GM23338 (cell line): ENCODE measurements around the gene DSCAML1. TPM values are rescaled to one million over a fixed set of nuclear protein-coding genes. Genes with fewer than 3 reads are reported as not detected.

Source experiments
- ATAC-seq: fragments of 200-7000 bp; cut with Tn5 transposase; 3 replicates; pipeline ENCODE4 v1.9.1; 2020
- DNase-seq: peaks from one replicate; pipeline ENCODE4 v3.0.0-alpha.2; 2015; ENCODE audit warnings: low spot score
- H2AFZ ChIP-seq: fragments of 200-600 bp; sonication (generic); 2 replicates; pipeline ENCODE4 v1.8.0; 2016; ENCODE audit warnings: antibody characterized with exemption, mild to moderate bottlenecking, moderate library complexity
- H3F3A ChIP-seq: fragments of 200-600 bp; sonication (generic); replicated peaks from 2 replicates; pipeline ENCODE4 v1.8.0; 2017; ENCODE audit warnings: antibody characterized with exemption, mixed run types, low read depth
- H3K27ac ChIP-seq: fragments of 200-600 bp; sonication (generic); 2 replicates; pipeline ENCODE4 v1.6.1; 2016; ENCODE audit warnings: low read depth
- H3K27me3 ChIP-seq: fragments of 200-600 bp; sonication (generic); 2 replicates; pipeline ENCODE4 v1.8.0; 2016; ENCODE audit warnings: mild to moderate bottlenecking, mixed run types, moderate library complexity; ENCODE audit not compliant: insufficient read depth
- H3K36me3 ChIP-seq: fragments of 200-600 bp; sonication (generic); 2 replicates; pipeline ENCODE4 v1.8.0; 2016; ENCODE audit warnings: mild to moderate bottlenecking; ENCODE audit not compliant: insufficient read depth
- H3K4me1 ChIP-seq: fragments of 200-600 bp; sonication (generic); 2 replicates; pipeline ENCODE4 v1.8.0; 2016; ENCODE audit warnings: mild to moderate bottlenecking, moderate library complexity; ENCODE audit not compliant: insufficient read depth
- H3K4me2 ChIP-seq: fragments of 200-600 bp; sonication (generic); 2 replicates; pipeline ENCODE4 v1.7.1; 2017; ENCODE audit warnings: mixed run types
- H3K4me3 ChIP-seq: fragments of 200-600 bp; sonication (generic); 2 replicates; pipeline ENCODE4 v1.6.1; 2016; ENCODE audit warnings: mixed run types
- H3K79me2 ChIP-seq: fragments of 200-600 bp; sonication (generic); replicated peaks from 2 replicates; pipeline ENCODE4 v1.8.0; 2017; ENCODE audit warnings: mild to moderate bottlenecking; ENCODE audit not compliant: insufficient read depth
- H3K9me2 ChIP-seq: fragments of 200-600 bp; sonication (generic); 2 replicates; pipeline ENCODE4 v1.8.0; 2017; ENCODE audit not compliant: insufficient read depth
- H4K20me1 ChIP-seq: fragments of 200-600 bp; sonication (generic); replicated peaks from 2 replicates; pipeline ENCODE4 v1.8.0; 2017; ENCODE audit warnings: mild to moderate bottlenecking; ENCODE audit not compliant: insufficient read depth
- H3K27ac Mint-ChIP-seq: 2 replicates; pipeline ENCODE4 v1.8.0; 2020; ENCODE audit warnings: inconsistent platforms, mild to moderate bottlenecking, moderate library complexity, mixed read lengths
- H3K27me3 Mint-ChIP-seq: 3 replicates; pipeline ENCODE4 v1.8.0; 2022; ENCODE audit warnings: low read depth, mild to moderate bottlenecking, moderate library complexity, mixed read lengths, inconsistent platforms; ENCODE audit not compliant: insufficient read depth, poor library complexity
- H3K36me3 Mint-ChIP-seq: 3 replicates; pipeline ENCODE4 v1.8.0; 2021; ENCODE audit warnings: low read depth, mild to moderate bottlenecking, inconsistent platforms, moderate library complexity, mixed read lengths
- H3K4me1 Mint-ChIP-seq: 3 replicates; pipeline ENCODE4 v1.8.0; 2020; ENCODE audit warnings: mild to moderate bottlenecking, inconsistent platforms, mixed read lengths
- H3K4me3 Mint-ChIP-seq: 3 replicates; pipeline ENCODE4 v1.8.0; 2021; ENCODE audit warnings: moderate library complexity, mild to moderate bottlenecking, inconsistent platforms, mixed read lengths
- H3K9me3 Mint-ChIP-seq: 3 replicates; pipeline ENCODE4 v1.8.0; 2020; ENCODE audit warnings: moderate library complexity, mild to moderate bottlenecking, inconsistent platforms, mixed read lengths
- CREB1 ChIP-seq: fragments of 250-450 bp; sonication (Bioruptor Pico); IDR thresholded peaks from 2 replicates; pipeline ENCODE4 v1.5.0; 2020; ENCODE audit warnings: low read depth, mild to moderate bottlenecking, moderate library complexity
- EZH2 ChIP-seq: fragments of 200-600 bp; sonication (generic); IDR thresholded peaks from one replicate; pipeline ENCODE4 v1.8.0; 2017; ENCODE audit warnings: antibody characterized with exemption, mild to moderate bottlenecking, low read depth; ENCODE audit not compliant: unreplicated experiment
- EZH2phosphoT487 ChIP-seq: fragments of 200-600 bp; sonication (generic); IDR thresholded peaks from one replicate; pipeline ENCODE4 v1.8.1; 2018; ENCODE audit warnings: antibody characterized with exemption; ENCODE audit not compliant: unreplicated experiment
- REST ChIP-seq: IDR thresholded peaks from one replicate; pipeline ENCODE4 v1.6.1; 2018; ENCODE audit warnings: antibody characterized with exemption; ENCODE audit not compliant: unreplicated experiment
- STAT1 ChIP-seq: IDR thresholded peaks from one replicate; pipeline ENCODE4 v1.6.1; 2016; ENCODE audit warnings: antibody characterized with exemption; ENCODE audit not compliant: unreplicated experiment
- ZNF331 ChIP-seq: fragments of 250-450 bp; sonication (Bioruptor Pico); IDR thresholded peaks from 2 replicates; pipeline ENCODE4 v1.5.0; 2020; ENCODE audit warnings: low read depth, mild to moderate bottlenecking, moderate library complexity
- ZNF462 ChIP-seq: fragments of 250-450 bp; sonication (Bioruptor Pico); IDR thresholded peaks from 2 replicates; pipeline ENCODE4 v1.5.0; 2020; ENCODE audit warnings: mild to moderate bottlenecking, moderate library complexity
- polyA plus RNA-seq: library from polyadenylated mRNA; unstranded; fragments of >200 nt; fragmentation: Nextera tagmentation; extraction: Ambion mirVana; gene quantifications from 2 replicates; pipeline ENCODE4 v1.2.1, GENCODE V29; 2016
- total RNA-seq: library from RNA; depleted of rRNA; stranded (reverse); fragments of >200 nt; shearing (Covaris generic); gene quantifications from 2 replicates; pipeline ENCODE4 v1.2.3, GENCODE V29; 2014
- TF ChIP-seq, protein P1 (sequence below), 2 experiments: fragments of 200-600 bp in 1 of 2; sonication (generic) in 1 of 2; conservative IDR thresholded peaks; 2 replicates each; pipeline versions ENCODE4 v1.5.1 to v1.6.1; 2016 to 2017; ENCODE audit warnings: antibody characterized with exemption in 2 of 2, low read depth in 2 of 2, mild to moderate bottlenecking in 2 of 2, moderate library complexity in 1 of 2
- TF ChIP-seq, protein P2 (sequence below): IDR thresholded peaks from 2 replicates; pipeline ENCODE4 v1.6.1; 2016; ENCODE audit warnings: antibody characterized with exemption

The DSCAML1 gene
- total and polyA plus RNA-seq, 2 experiments from 2014 or later = 0.17 TPM; not detected in 1

DNA sequence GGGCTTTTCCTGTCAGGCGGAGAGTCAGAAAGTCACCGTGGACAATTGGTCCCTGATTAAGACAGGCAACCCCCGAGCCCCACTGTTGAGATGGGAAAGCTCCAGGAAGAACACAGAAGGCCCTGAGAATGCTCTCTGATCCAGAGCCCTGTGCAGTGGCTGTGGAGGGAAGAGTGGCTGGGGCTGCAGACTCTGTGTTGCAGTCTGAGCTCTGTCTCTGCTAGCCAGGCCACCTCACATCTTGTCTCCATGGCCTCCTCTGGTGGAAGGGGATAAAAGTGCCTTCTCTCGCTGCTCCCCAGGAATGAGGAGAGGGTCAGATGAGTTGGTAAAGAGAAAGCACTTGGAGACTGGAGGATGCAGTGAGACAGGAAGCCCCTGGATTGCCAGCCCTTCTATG, 328.1 kb downstream of the DSCAML1 start:
- Mint-ChIP-seq H3K27me3 (peaks cover 14% of the 10 kb centered on the region), H3K9me3 (no peaks in the 10 kb centered on the region; the same call in 2 of the 3 replicates), H3K27ac (no peak overlapping the region), H3K4me3 (no peak overlapping the region), H3K36me3 (no peaks in the 10 kb centered on the region), H3K4me1 (peaks cover 24% of the 10 kb centered on the region)
- Histone ChIP-seq H3K4me1 (0 out of 2 replicates have a peak, but pooled peaks cover 3% of the 10 kb centered on the region), H3K79me2 (no peaks in the 10 kb centered on the region), H4K20me1 (no peaks in the 10 kb centered on the region), H3F3A (no peaks in the 10 kb centered on the region), H3K27ac (no peak overlapping the region), H2AFZ (no peak overlapping the region), H3K4me2 (no peak overlapping the region), H3K4me3 (no peak overlapping the region), H3K27me3 (no peaks in the 10 kb centered on the region), H3K36me3 (no peaks in the 10 kb centered on the region), H3K9me2 (no peaks in the 10 kb centered on the region)
- DNase-seq (peak; percentile 44), ATAC-seq (peak; percentile 77)
- no peak for TF ChIP-seq CREB1 (CRISPR knock-in tag)
- TF ChIP-seq, protein P1, sequence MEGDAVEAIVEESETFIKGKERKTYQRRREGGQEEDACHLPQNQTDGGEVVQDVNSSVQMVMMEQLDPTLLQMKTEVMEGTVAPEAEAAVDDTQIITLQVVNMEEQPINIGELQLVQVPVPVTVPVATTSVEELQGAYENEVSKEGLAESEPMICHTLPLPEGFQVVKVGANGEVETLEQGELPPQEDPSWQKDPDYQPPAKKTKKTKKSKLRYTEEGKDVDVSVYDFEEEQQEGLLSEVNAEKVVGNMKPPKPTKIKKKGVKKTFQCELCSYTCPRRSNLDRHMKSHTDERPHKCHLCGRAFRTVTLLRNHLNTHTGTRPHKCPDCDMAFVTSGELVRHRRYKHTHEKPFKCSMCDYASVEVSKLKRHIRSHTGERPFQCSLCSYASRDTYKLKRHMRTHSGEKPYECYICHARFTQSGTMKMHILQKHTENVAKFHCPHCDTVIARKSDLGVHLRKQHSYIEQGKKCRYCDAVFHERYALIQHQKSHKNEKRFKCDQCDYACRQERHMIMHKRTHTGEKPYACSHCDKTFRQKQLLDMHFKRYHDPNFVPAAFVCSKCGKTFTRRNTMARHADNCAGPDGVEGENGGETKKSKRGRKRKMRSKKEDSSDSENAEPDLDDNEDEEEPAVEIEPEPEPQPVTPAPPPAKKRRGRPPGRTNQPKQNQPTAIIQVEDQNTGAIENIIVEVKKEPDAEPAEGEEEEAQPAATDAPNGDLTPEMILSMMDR (conservative IDR thresholded peaks at IDR 0.05; ENCODE audit: low read depth in 2 of 2) = peak in 1 of 2 experiments; percentile 63; a peak in 3 of 4 replicates
- no peak for TF ChIP-seq STAT1
- no peak for TF ChIP-seq EZH2
- TF ChIP-seq, protein P2, sequence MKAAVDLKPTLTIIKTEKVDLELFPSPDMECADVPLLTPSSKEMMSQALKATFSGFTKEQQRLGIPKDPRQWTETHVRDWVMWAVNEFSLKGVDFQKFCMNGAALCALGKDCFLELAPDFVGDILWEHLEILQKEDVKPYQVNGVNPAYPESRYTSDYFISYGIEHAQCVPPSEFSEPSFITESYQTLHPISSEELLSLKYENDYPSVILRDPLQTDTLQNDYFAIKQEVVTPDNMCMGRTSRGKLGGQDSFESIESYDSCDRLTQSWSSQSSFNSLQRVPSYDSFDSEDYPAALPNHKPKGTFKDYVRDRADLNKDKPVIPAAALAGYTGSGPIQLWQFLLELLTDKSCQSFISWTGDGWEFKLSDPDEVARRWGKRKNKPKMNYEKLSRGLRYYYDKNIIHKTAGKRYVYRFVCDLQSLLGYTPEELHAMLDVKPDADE = no peak
- TF ChIP-seq ZNF331 (CRISPR knock-in tag) = no peak
- no peak for TF ChIP-seq REST

DNA sequence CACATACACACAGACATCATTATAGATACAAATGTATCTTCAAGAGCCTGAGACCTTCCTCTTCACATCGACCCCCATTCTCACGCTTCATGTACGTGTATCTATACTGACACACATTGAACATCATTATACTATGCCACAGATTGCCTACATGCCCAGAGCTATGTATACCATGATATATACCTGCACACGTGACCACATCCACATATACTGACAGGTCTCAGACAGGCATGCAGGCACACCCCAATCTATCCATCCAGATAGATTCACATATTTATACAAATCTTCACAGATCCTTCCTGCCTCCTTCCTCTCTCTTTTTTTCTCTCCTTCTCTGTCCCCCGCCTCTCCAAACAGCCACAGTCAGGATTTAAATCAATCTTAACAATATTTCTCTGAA, 329.2 kb downstream of the DSCAML1 start:
- peaks cover 19% of the 10 kb centered on the region for H3K4me1 Mint-ChIP-seq
- Histone ChIP-seq H3K4me2 (no peak overlapping the region), H3K79me2 (no peaks in the 10 kb centered on the region), H4K20me1 (no peaks in the 10 kb centered on the region), H3F3A (no peaks in the 10 kb centered on the region), H3K27me3 (no peaks in the 10 kb centered on the region), H3K4me1 (no peaks in the 10 kb centered on the region), H3K36me3 (no peaks in the 10 kb centered on the region), H2AFZ (no peak overlapping the region), H3K9me2 (no peaks in the 10 kb centered on the region), H3K27ac (no peak overlapping the region), H3K4me3 (no peak overlapping the region)
- H3K9me3 Mint-ChIP-seq = no peaks in the 10 kb centered on the region; the same call in 2 of the 3 replicates
- peaks cover 14% of the 10 kb centered on the region for H3K27me3 Mint-ChIP-seq
- H3K4me3 Mint-ChIP-seq = no peak overlapping the region
- H3K36me3 Mint-ChIP-seq = no peaks in the 10 kb centered on the region
- H3K27ac Mint-ChIP-seq = no peak overlapping the region
- ATAC-seq (no peak), DNase-seq (no peak)
- no peak for TF ChIP-seq EZH2phosphoT487
- TF ChIP-seq ZNF462 (CRISPR knock-in tag) = no peak
